ENCODE results near the gene SMYD3.

- TF ChIP-seq CTCF (IDR thresholded peaks at IDR 0.05) (no peak), EP300 (IDR thresholded peaks at IDR 0.05) (no peak)
Observed at GRCh38 chr1:246425895-246426294, 81.2 kb downstream of the SMYD3 start.
